Posterior cingulate gyrus (tissue), 11 donors: Measurements from ENCODE around the gene SLC23A2.

Source experiments
- DNase-seq, 10 donors: peaks; one replicate each; pipeline versions ENCODE4 v3.0.0 to v3.0.0-alpha.2; 2020 to 2021; ENCODE audit warnings: mixed read lengths in 3 of 10
- intact Hi-C: fragments of 100-400 bp; cut with DNase I; formaldehyde crosslinking; loops from one replicate; pipeline ENCODE4 v1.15.1; 2023

SLC23A2 gene

DNA sequence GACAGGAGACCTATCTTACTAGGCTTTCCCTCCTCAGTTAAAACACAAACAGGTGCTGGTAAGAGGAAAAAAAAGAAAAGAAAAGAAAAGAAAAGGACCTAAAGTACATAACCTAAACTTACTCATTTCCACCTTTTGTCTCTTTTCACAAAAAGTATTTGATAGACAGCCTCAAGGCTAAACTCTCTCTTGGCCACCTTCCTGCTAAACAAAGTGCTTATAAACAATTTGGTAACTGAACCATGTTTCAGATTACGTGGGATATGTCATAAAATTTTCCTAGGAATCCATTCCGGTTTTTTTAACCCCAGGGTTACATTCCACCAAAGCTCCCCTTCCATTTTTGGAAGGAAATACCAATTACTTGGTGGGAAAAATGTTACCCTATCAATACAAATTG is 170.6 kb downstream of the SLC23A2 start:
- intact Hi-C loops, result no loop called here

DNA sequence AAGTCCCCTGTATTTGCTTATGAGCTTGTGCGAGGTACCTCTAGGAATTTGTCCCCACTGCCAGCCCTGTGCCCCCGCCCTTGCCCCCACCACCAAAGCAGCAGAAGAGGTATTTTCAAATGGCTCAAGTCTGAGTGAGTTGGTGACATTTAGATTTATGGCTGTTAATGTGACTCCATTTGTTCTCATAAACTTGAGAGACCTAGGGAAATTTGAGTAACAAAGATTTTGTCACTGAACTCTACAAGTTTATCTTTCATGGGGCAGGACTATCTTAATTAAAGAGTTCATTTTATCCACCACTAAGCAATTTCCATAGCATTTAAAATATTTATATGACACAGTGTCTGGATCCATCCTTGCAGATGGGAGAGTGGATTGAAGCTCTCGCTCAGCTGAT is 171.1 kb downstream of the SLC23A2 start:
- no peak for DNase-seq
- intact Hi-C loops, result no loop called here

More for the DNA sequence above, 170.6 kb downstream of the SLC23A2 start:
- DNase-seq, result no peak

DNA sequence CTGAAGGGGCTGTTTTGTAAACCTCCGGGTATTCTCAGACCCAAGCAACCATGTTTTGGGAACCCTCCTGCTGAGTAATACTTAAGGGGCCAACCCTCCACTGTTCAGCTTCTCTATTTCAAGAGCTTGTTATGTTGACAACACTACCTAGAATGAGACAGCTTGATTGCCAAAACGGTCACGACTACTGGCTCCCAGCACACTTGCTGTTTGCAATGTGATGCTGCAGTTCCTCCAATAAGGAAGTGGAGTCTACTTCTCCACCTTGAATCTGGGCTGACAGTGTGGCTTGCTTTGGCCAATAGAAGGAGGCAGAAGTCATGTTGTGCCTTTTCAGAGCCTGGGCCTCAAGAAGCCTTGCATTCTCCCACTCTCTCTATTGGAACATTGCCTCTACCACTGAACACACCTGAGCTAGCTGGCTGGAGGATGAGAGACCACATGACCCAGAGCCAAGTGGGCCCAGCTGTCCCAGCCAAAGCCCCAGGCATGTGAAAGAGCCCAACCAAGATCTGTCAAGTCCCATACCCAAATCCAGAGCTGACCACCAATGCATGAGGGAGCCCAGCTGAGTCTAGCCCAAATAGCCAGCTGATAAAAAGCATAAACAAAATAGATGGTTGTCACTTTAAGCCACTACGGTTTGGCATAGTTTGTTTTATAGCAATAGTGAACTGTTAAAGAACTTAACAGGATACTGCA is 171.6 kb downstream of the SLC23A2 start:
- no peak for DNase-seq
- intact Hi-C loops, result no loop called here

DNA sequence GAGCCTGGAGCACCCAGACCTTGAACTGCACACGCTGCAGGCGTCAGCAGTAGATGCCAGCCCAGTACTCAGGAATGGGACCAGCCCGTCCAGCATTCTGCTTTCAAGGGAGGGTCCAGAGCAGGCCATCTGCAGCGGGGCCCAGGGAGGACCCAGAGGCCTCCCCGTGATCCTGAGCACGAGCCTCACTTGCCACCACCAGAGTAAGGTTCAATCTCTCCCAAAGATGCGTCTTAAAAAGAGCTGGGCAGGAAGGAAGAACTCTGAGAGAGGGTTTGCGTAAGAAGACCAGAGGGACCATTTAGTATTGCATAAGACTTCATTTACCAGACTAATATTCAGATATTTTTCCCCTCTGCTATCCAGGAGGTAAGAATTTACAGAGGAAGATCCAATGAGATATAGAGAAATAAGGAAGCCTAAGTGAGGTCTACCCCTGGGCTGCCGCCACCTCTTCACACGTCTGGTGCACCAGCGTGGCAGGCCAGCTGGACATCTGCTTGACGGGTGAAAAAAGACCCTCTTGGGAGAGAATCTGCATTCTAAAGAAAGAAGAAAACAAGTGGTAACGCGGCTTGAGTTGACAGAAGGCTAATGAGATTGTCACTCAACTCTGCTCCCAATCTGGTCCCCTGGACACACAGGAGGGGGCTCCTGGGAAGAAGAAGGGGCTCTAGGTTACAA is 172.3 kb downstream of the SLC23A2 start:
- intact Hi-C loops, result no loop called here
- peak in 1 of 10 donors; percentile 55 for DNase-seq

DNA sequence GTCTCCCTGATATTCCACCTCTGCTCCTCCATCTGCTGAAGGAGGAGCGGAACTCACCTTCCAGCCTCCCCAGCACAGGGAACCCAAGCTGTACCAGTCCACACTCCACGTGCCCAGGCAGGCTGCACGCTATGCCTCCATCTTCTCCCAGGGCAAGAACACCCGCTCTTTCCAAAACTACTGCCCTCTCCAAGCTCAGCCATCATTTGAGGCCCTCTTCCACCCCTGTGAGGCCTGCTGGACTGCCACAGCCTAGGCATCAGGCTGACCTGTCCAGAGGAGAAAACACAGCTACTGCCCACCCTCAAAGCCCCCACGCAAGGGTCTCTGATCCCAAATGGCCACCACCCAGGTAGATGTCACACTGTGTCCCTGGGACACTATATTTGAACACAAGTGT is 179.7 kb downstream of the SLC23A2 start:
- peak in 1 of 10 donors; percentile 67 for DNase-seq
- intact Hi-C loops, result no loop called here

DNA sequence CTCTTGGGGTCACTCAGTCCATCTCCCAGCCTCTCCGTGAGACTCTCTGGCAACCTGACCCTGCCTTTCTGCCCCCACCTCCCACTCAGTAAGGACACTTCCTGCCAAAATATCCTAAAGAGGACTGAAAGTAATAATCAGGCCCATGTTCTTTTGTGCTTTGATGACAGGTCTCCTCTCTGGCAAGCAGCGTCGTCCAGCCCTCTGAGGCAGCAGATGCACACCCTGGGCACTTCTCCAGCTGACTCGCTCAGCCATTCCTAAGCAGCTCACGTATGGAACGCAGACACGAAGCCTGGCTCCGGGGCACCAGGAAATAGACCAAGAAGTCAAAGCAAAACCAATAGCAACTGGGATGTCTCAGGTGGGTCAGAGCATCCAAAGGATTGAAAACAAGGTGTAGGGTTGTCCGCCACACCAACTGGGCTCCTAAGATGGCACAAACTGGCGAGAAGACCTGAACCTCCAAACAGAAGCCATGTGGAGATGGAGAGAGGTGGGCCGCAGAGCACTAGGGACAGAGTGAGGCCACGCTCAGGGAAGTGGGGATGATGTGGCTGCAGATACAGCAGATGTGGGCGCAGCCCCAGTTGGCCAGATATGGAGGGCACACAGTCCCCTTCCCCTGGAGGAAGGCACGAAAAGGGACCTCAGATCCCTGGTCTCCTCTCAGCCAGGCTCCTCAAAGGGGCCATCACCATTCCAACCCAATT is 180.3 kb downstream of the SLC23A2 start:
- peak; percentile 50 to 97 (median 79) for DNase-seq
- intact Hi-C loops, result no loop called here

DNA sequence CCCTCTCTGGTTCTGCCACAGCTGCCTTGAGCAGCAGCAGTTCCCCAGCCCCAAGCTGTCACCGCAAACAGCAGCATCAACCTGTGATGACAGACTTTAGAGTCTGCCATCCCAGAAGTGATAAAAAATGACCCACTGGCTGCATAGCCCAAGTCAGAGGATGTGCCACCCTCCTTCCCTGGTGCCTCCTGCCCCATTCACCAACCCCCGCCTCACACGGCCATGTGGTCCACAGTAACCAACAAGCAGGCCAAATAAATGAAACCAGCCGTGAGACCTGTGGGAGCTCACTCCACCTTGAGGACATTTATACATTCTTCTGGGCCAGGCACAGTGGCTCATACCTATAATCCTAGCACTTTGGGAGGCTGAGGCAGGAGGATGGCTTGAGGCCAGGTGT is 181.4 kb downstream of the SLC23A2 start:
- intact Hi-C loops, result no loop called here
- peak in 1 of 10 donors; percentile 62 for DNase-seq

DNA sequence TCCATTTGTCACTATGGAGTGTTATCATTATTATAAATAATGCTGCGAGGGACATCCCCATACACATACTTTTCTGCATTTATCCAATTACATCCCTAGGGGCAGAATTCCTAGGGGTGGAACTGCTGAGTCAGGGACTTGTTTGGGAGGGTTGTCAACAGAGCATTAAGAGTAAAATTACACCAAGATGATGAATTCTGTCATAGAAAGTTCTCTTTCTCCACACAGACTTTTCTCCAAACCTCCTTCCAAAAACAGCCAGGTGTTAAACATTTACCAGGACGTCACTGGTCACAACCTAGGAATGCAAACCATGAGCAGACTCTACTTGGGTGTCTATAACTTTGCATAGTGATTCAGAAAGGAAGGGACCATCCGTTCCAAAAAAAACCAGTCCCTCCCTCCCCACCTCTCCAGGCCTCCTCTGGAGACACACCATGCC is 184.1 kb downstream of the SLC23A2 start:
- intact Hi-C loops, result no loop called here

DNA sequence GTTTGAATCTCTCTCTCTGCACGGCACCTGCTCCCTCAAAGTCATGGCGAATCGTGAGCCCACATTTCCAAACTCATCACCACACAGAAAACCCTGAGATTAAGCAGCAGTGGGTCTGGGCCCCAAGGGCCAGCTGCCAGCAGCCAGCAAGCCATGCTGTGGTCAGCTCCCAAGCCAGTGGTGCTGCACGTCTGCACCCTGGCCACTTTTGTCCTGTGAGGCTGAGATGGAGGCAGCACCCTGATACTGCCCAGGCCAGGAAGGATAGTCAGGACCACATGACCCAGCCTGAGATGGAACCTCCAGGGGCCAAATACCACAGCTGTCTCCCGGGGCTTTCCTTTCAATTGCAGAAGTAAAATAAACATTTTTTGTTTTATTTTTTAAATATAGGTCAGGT is 185.7 kb downstream of the SLC23A2 start:
- intact Hi-C loops, result no loop called here
- peak in 1 of 10 donors; percentile 76 for DNase-seq

More for the DNA sequence above, 184.1 kb downstream of the SLC23A2 start:
- peak in 1 of 10 donors; percentile 31 for DNase-seq

DNA sequence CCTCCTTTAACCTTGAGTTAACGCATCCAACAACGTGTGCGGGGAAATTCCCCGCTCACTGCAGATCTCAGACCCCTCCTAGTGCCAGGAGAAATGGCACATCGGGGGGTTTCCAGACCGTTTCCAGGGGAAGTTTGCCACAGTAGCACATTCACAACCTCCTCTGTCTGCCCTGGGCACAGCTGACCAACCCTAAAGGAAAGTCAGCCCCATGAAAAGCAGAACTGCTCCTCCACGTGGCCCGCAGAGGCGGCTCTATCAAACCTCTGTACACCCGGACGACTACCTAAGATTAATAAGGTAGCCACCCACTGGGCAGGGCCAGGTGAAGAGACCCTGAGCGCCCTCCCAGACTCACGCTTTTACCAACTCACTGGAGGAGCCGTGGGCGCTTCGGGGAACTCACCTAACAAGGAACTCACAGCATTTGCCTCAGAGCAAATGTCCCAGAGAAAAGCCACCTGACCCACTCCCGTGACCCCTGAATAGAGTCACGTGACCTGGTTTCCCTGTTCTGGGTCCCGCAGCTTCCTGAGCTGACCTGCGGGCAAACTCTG is 186.5 kb downstream of the SLC23A2 start:
- intact Hi-C loops, result no loop called here
- peak in 2 of 10 donors; percentile 62 to 86 for DNase-seq

DNA sequence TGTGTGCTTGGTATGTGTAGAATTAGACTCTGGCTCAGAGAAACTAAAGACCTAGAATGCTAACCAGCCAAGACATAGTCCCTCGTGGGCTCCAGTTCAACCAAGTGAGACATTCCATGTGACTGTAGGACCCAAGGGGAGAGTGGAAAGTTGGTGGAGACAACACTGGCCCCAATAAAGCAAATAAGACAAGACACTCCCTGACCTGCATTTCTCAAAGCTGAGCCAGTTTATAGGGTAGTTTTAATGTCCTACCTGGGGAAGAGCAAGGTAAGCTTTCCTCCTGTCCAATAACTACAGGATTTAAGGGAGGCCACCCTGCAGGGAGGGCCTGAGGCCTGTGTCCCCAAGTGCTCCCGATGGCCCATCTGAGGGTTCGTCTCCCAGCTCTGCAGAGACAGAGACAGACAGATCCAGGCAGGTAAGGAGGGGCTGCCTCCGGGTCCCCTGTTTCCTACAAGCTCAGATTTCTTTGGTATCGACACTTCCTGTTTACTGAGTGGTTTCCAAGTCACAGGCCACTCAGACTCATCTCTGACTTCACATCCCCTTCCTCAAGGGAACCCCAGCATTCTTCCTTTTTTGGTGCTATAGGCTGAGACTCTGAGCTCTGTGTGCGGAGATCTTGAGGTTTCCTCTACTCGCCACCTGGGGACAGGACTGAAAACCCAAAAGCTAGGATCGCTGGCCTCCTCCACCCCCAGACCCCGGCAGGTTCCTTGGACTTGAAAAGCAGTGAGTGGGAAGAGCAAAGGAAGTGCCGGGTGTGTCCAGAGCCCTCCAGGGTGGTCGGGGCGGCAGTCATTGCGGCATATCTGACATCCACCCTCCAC is 187.2 kb downstream of the SLC23A2 start:
- intact Hi-C loops, result no loop called here
- DNase-seq, result peak in 1 of 10 donors; percentile 41

DNA sequence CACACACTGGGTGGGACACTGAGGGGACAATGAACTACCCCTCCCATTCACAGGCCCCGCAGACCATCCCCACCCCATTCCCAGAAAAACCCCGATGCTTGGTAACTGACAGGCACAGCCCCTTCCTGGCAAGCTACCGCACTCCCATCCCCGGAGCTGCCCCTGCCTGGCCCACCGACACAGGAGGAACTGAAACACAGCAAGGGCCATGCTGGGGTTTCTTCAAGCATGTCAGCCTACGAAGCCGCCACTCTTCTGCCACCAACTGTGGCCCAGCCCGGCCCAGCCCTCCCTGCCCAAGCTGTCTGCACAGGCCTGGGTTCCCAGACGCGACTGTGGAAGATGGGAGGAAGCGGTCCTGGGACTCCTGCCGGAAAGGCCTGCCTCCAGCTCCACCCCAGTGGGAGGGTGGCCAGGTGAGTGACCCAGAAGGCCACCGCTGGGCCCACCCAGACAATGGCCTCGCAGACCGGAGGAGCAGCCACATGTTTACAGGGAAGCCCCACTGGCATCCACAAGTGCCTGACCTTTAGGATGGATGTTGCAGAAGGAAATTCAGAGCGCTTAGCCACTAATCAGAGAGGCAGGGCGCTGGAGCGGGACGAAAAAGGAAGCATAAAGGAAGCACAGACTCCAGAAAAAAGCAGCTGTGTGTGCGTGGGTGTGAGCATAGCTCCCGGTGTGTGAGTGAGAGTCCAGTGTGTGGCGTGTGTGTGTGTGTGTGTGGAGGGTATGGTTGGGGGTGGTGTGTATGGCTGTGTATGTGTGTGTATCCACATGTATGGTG is 188.0 kb downstream of the SLC23A2 start:
- peak in 2 of 10 donors; percentile 48 to 77 for DNase-seq
- intact Hi-C loops, result no loop called here

DNA sequence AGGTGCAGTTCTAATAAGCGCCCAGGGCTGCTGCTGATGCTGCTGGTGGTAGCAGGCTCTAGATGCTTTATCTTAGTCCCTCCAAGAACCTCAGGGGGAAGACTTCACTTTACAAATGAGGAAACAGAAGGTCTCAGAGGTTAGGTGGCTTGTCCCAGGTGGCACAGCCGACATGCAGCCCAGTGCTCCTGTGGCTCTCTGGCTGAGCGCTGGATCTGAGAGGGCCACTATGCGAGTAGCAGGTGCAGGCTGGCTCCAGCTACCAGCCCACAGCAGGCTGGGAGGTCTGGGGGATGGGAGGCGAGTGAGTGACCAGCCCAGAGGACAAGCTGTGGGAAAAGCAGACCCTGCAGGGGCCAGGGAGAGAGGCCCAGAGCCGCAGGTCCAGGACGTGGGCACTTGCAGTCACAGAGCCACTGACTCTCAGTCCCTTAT is 188.7 kb downstream of the SLC23A2 start:
- intact Hi-C loops, result no loop called here
- peak in 2 of 10 donors; percentile 69 to 80 for DNase-seq

DNA sequence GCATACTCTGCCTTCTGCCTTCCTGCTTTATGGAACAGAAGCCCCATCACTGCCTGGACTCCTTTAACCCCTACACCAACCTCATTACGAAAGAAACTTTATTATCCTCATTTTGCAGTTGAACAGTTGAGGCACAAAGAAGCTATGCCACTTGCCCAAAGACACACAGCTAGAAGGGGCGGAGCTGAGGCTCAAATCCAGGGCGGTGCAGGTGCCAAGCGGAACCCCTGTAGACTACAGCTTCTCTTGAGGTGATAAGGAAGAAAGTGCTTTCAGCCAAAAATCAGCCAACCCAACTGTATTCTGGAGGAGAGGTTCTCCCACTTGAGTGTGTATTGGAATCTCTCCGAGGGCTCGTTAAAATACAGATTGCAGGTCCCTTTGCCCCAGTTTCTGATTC is 189.1 kb downstream of the SLC23A2 start:
- no peak for DNase-seq
- intact Hi-C loops, result no loop called here

DNA sequence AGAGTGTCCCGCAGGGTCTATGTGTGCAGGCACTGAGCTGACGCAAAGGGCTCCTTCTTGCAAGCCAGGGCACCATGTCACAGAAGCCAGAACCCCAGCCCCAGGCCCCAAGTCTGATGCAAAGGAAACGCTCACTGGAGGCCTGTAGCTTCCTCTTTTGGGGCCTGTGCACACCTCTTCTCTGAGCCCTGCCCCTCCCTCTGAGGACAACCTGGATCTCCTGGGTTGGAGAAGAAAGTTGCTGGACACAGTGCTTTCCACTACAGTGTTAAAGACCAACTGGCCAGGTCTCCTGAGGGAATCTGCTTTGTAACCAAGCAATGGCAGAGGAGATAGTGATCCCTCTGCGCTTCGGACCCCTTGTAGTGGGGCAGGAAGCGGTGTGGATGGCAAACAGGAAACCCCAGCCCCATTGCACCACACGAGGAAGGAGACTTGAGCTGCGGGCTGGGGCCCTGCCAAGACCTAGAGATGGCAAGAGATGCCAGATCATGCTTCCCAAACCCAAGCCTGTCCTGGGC is 189.6 kb downstream of the SLC23A2 start:
- intact Hi-C loops, result no loop called here
- peak in 2 of 10 donors; percentile 39 to 68 for DNase-seq

DNA sequence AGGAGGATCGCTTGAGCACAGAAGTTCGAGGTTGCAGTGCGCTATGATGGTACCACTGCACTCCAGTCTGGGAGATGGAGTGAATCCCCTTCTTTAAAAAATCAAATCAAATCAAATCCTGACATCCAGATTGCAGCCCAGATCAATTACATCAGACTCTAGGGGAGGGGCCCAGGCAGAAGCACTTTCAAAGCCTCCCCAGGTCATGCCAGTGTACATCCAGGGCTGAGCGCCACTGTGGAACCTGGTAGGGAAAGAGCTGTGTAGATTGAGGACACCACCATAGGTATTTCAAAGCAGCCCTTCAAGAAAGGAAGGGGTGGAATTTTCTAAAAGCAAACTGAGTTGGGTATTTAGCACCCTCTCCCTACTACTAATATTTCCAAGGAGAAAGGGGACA is 190.1 kb downstream of the SLC23A2 start:
- no peak for DNase-seq
- intact Hi-C loops, result no loop called here

DNA sequence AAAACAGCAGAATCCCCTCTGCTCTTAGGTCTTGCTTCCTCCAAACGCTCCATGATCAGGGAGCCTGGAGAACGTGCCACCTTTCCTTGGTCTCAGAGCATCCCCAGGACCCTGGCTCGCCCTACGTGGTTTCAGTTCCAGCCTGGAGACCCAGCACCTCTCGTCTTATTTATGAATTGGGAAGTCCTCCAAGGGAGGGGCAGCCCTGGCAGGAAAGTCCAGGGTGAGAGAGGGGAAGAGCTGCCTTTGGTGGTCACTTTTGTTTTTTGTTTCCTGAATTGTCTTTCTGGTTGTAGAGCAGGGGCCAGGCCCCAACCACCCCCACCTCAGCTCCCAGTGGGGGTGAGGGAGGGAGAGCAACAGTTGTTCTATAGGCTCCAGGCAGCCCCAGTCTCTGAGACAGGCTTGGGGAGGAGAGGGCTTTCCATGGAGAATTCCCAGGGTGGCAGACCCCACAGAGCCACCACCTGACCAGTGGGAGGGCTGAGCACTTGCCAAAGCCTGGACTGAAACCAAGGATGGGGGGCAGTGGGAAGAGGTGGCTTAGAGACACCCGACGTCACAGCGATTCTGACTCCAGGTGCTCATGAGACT is 190.8 kb downstream of the SLC23A2 start:
- intact Hi-C loops, result no loop called here
- DNase-seq, result peak in 1 of 10 donors; percentile 25

DNA sequence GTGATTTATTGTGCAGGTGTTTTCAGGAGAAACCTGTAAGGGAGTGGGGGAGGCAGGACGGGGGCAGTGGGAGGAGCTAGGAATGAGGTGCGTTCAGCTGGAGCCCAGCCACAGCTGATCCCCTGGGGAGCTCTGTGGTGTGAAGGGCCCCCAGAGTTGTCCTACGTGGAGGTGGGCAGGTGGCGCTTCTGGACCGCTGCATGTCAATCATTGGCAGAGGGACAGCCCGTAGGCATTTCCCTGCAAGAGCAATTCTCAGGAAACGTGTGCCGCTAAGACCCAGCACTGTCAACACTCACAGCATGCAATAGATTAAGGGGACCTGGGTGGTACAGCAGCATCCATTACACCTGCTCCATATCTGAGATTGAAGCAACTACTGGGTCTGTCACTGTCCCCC is 191.6 kb downstream of the SLC23A2 start:
- peak in 1 of 10 donors; percentile 35 for DNase-seq

DNA sequence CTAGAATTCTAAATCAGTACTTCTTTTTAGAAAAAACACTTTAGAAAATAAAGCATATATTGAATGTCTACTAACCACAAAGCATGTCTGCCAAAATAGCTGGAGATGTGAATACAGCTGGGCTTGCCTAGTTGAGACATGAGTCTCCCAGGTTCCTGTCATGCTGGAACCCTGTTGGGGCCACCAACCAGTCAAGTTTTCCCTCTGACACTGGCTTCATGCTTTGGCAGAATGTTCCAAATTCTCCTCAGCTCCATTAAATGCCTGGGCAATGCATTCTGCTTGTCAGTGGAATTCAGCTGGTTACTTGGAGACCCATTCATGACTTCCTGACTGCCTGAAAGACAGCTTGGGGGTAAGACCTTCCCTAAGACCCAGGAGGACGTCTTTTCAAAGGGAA is 192.4 kb downstream of the SLC23A2 start:
- no peak for DNase-seq
- intact Hi-C loops, result no loop called here

More for the DNA sequence above, 191.6 kb downstream of the SLC23A2 start:
- intact Hi-C loops, result no loop called here
